DND-41 (cell line): ENCODE measurements around the gene MTR.

Source experiments
- ATAC-seq: fragments of 200-7000 bp; cut with Tn5 transposase; 3 replicates; pipeline ENCODE4 v1.9.1; 2021; ENCODE audit warnings: low read depth; ENCODE audit not compliant: insufficient read depth
- DNase-seq: peaks from one replicate; pipeline ENCODE4 v3.0.0-alpha.2; 2020
- H2AFZ ChIP-seq: 2 replicates; pipeline ENCODE4 v1.6.0; 2012; ENCODE audit warnings: low read depth, low read length
- H3K27ac ChIP-seq: 2 replicates; pipeline ENCODE4 v1.5.1; 2012; ENCODE audit warnings: low read length, inconsistent platforms
- H3K27me3 ChIP-seq: fragments of 200-600 bp; sonication (generic); 2 replicates; pipeline ENCODE4 v1.6.0; 2012; ENCODE audit warnings: low read length, mild to moderate bottlenecking, inconsistent platforms; ENCODE audit not compliant: insufficient read depth, poor library complexity
- H3K36me3 ChIP-seq: 2 replicates; pipeline ENCODE4 v1.5.1; 2012; ENCODE audit warnings: low read length, inconsistent platforms; ENCODE audit not compliant: insufficient read depth
- H3K4me1 ChIP-seq: 2 replicates; pipeline ENCODE4 v1.5.1; 2012; ENCODE audit warnings: mild to moderate bottlenecking, low read length; ENCODE audit not compliant: insufficient read depth
- H3K4me2 ChIP-seq: 2 replicates; pipeline ENCODE4 v1.6.0; 2012; ENCODE audit warnings: mild to moderate bottlenecking, moderate library complexity, low read length, inconsistent platforms; ENCODE audit not compliant: insufficient read depth
- H3K4me3 ChIP-seq, 2 experiments: fragments of 200-600 bp in 1 of 2; shearing (Covaris generic) in 1 of 2; 2 replicates each; pipeline ENCODE4 v1.5.1; 2012 to 2016; ENCODE audit warnings: inconsistent platforms in 2 of 2, low read length in 2 of 2, mild to moderate bottlenecking in 2 of 2, low read depth in 1 of 2, moderate library complexity in 1 of 2
- H3K79me2 ChIP-seq: 2 replicates; pipeline ENCODE4 v1.6.0; 2012; ENCODE audit warnings: low read length, inconsistent platforms; ENCODE audit not compliant: insufficient read depth
- H3K9ac ChIP-seq: 2 replicates; pipeline ENCODE4 v1.6.0; 2012; ENCODE audit warnings: low read depth, mild to moderate bottlenecking, inconsistent platforms, low read length, moderate library complexity
- H3K9me3 ChIP-seq: 2 replicates; pipeline ENCODE4 v1.5.1; 2012; ENCODE audit warnings: low read length, moderate library complexity, mild to moderate bottlenecking, inconsistent platforms; ENCODE audit not compliant: insufficient read depth, severe bottlenecking
- H4K20me1 ChIP-seq: 2 replicates; pipeline ENCODE4 v1.6.0; 2012; ENCODE audit warnings: low read length; ENCODE audit not compliant: insufficient read depth
- CTCF ChIP-seq: IDR thresholded peaks from 2 replicates; pipeline ENCODE4 v1.5.1; 2012; ENCODE audit warnings: borderline replicate concordance, low read length, moderate library complexity, mild to moderate bottlenecking; ENCODE audit not compliant: poor library complexity, severe bottlenecking; ENCODE audit errors: extremely low read depth
- EZH2 ChIP-seq: IDR thresholded peaks from 3 replicates; pipeline ENCODE4 v1.6.1; 2012; ENCODE audit warnings: borderline replicate concordance, low read depth, mild to moderate bottlenecking, moderate library complexity, low read length, inconsistent platforms; ENCODE audit not compliant: severe bottlenecking

The MTR gene

GRCh38 chr1:236864211-236864610, 69.1 kb downstream of the MTR start:
- no peak overlapping the region for H3K9ac ChIP-seq
- DNase-seq = no peak
- H3K27me3 ChIP-seq = no peaks in the 10 kb centered on the region
- H3K4me1 ChIP-seq = no peaks in the 10 kb centered on the region
- no peaks in the 10 kb centered on the region for H4K20me1 ChIP-seq
- ATAC-seq = no peak
- peaks cover 92% of the 10 kb centered on the region for H3K36me3 ChIP-seq
- no peaks in the 10 kb centered on the region for H3K79me2 ChIP-seq
- no peaks in the 10 kb centered on the region for H3K9me3 ChIP-seq
- H2AFZ ChIP-seq = no peak overlapping the region
- TF ChIP-seq EZH2 (no peak), CTCF (no peak)
- H3K4me3 ChIP-seq = no peak overlapping the region
- H3K27ac ChIP-seq = no peak overlapping the region
- no peak overlapping the region for H3K4me2 ChIP-seq

- Histone ChIP-seq H4K20me1 (no peaks in the 10 kb centered on the region), H3K9ac (no peak overlapping the region), H3K4me2 (no peak overlapping the region), H3K79me2 (no peaks in the 10 kb centered on the region), H3K36me3 (peaks cover 92% of the 10 kb centered on the region), H3K4me1 (no peaks in the 10 kb centered on the region), H3K27ac (no peak overlapping the region), H3K27me3 (no peaks in the 10 kb centered on the region), H3K9me3 (no peaks in the 10 kb centered on the region), H2AFZ (no peak overlapping the region), H3K4me3 (no peak overlapping the region)
- ATAC-seq (no peak), DNase-seq (no peak)
- no peak for TF ChIP-seq EZH2
- TF ChIP-seq CTCF = no peak
These were observed 70.1 kb downstream of the MTR start for GRCh38 chr1:236864996-236865817.

GRCh38 chr1:236865818-236866155, 70.7 kb downstream of the MTR start:
- DNase-seq (no peak), ATAC-seq (no peak)
- TF ChIP-seq CTCF (no peak), EZH2 (no peak)
- Histone ChIP-seq H3K27me3 (no peaks in the 10 kb centered on the region), H3K36me3 (peaks cover 90% of the 10 kb centered on the region), H4K20me1 (no peaks in the 10 kb centered on the region), H3K79me2 (no peaks in the 10 kb centered on the region), H3K4me2 (no peak overlapping the region), H3K9me3 (no peaks in the 10 kb centered on the region), H2AFZ (no peak overlapping the region), H3K9ac (no peak overlapping the region), H3K27ac (no peak overlapping the region), H3K4me3 (no peak overlapping the region), H3K4me1 (no peaks in the 10 kb centered on the region)
